Measurements from ENCODE around the gene NTRK1. TPM values are rescaled to one million over a fixed set of nuclear protein-coding genes. Genes with fewer than 3 reads are reported as not detected.

Gene NTRK1
- total RNA-seq, 1 donor from 2014 or later: not detected

GRCh38 chr1:156868341-156868740, 7.7 kb downstream of the NTRK1 start:
- H3K27ac Mint-ChIP-seq (ENCODE audit: unreplicated experiment): no peak overlapping the region
- no peak overlapping the region for H3K4me3 Mint-ChIP-seq (ENCODE audit: unreplicated experiment)
- H3K36me3 Mint-ChIP-seq (ENCODE audit: low read depth): no peaks in the 10 kb centered on the region
- no peak for DNase-seq (ENCODE audit: low spot score)
- H3K4me1 Mint-ChIP-seq (ENCODE audit: low read depth): peaks cover 10% of the 10 kb centered on the region
- H3K9me3 Mint-ChIP-seq (ENCODE audit: low read depth): no peaks in the 10 kb centered on the region
- TF ChIP-seq CTCF (IDR thresholded peaks at IDR 0.05): no peak
- H3K27me3 Mint-ChIP-seq (ENCODE audit: low read depth): peaks cover 22% of the 10 kb centered on the region

GRCh38 chr1:156869455-156869854, 8.8 kb downstream of the NTRK1 start:
- no peak overlapping the region for H3K4me3 Mint-ChIP-seq (ENCODE audit: unreplicated experiment)
- peaks cover 10% of the 10 kb centered on the region for H3K4me1 Mint-ChIP-seq (ENCODE audit: low read depth)
- no peak overlapping the region for H3K27ac Mint-ChIP-seq (ENCODE audit: unreplicated experiment)
- no peaks in the 10 kb centered on the region for H3K9me3 Mint-ChIP-seq (ENCODE audit: low read depth)
- H3K27me3 Mint-ChIP-seq (ENCODE audit: low read depth): peaks cover 11% of the 10 kb centered on the region
- no peaks in the 10 kb centered on the region for H3K36me3 Mint-ChIP-seq (ENCODE audit: low read depth)
- no peak for DNase-seq (ENCODE audit: low spot score)
- no peak for TF ChIP-seq CTCF (IDR thresholded peaks at IDR 0.05)

GRCh38 chr1:156873659-156874058, 13.0 kb downstream of the NTRK1 start:
- Mint-ChIP-seq H3K36me3 (ENCODE audit: low read depth) (no peaks in the 10 kb centered on the region), H3K27ac (ENCODE audit: unreplicated experiment) (no peak overlapping the region), H3K27me3 (ENCODE audit: low read depth) (peaks cover 15% of the 10 kb centered on the region), H3K4me1 (ENCODE audit: low read depth) (peaks cover 10% of the 10 kb centered on the region), H3K4me3 (ENCODE audit: unreplicated experiment) (no peak overlapping the region), H3K9me3 (ENCODE audit: low read depth) (no peaks in the 10 kb centered on the region)
- no peak for TF ChIP-seq CTCF (IDR thresholded peaks at IDR 0.05)
- no peak for DNase-seq (ENCODE audit: low spot score)

GRCh38 chr1:156874142-156874541, 13.5 kb downstream of the NTRK1 start:
- no peak for TF ChIP-seq CTCF (IDR thresholded peaks at IDR 0.05)
- Mint-ChIP-seq H3K4me1 (ENCODE audit: low read depth) (peaks cover 10% of the 10 kb centered on the region), H3K27me3 (ENCODE audit: low read depth) (peaks cover 19% of the 10 kb centered on the region), H3K27ac (ENCODE audit: unreplicated experiment) (no peak overlapping the region), H3K9me3 (ENCODE audit: low read depth) (no peaks in the 10 kb centered on the region), H3K4me3 (ENCODE audit: unreplicated experiment) (no peak overlapping the region), H3K36me3 (ENCODE audit: low read depth) (no peaks in the 10 kb centered on the region)
- DNase-seq (ENCODE audit: low spot score): no peak

- H3K4me1 Mint-ChIP-seq (ENCODE audit: low read depth): peaks cover 10% of the 10 kb centered on the region
- H3K4me3 Mint-ChIP-seq (ENCODE audit: unreplicated experiment): no peak overlapping the region
- H3K36me3 Mint-ChIP-seq (ENCODE audit: low read depth): no peaks in the 10 kb centered on the region
- peaks cover 23% of the 10 kb centered on the region for H3K27me3 Mint-ChIP-seq (ENCODE audit: low read depth)
- no peak overlapping the region for H3K27ac Mint-ChIP-seq (ENCODE audit: unreplicated experiment)
- no peak for DNase-seq (ENCODE audit: low spot score)
- TF ChIP-seq CTCF (IDR thresholded peaks at IDR 0.05): no peak
- H3K9me3 Mint-ChIP-seq (ENCODE audit: low read depth): no peaks in the 10 kb centered on the region
Measured at GRCh38 chr1:156874572-156875340, 14.1 kb downstream of the NTRK1 start.

Data from chondrocyte (in vitro differentiated cells).